NB4 (cell line): ENCODE data around the gene MRPL45.

ENCODE experiments used
- CTCF ChIP-seq: IDR thresholded peaks from one replicate; pipeline ENCODE4 v1.5.1; 2012; ENCODE audit warnings: low read depth, low read length
- MAX ChIP-seq: IDR thresholded peaks from 2 replicates; pipeline ENCODE4 v1.6.1; 2011; ENCODE audit warnings: low read depth, low read length

DNA sequence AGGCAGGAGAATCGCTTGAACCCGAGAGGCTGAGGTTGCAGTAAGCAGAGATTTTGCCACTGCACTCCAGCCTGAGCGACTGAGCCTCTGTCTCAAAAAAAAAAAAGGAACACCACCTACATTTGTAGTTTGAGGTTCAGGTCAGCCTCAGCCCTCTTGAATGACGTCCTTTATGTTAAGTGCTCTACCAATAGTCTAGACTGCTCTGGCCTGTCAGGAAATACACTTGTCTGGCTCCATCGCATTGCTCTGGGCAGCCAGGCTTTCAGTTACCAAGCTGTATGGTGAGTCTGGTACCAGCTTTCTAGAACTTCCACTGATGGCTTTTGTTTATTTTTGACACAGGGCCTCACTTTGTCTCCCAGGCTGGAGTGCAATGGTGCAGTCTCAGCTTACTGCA is 66.0 kb downstream of the MRPL45 start:
- TF ChIP-seq MAX (no peak), CTCF (no peak)
